Mucosa of descending colon (tissue), 3 donors: ENCODE data around the gene TTC7B. TPM values are rescaled to one million over a fixed set of nuclear protein-coding genes. Genes with fewer than 3 reads are reported as not detected.

Source experiments
- ATAC-seq: fragments of 200-7000 bp; cut with Tn5 transposase; one replicate; pipeline ENCODE4 v1.9.1; 2020; ENCODE audit warnings: mild to moderate bottlenecking, moderate library complexity
- DNase-seq, 3 donors: peaks; one replicate each; pipeline ENCODE4 v3.0.0-alpha.2; 2020
- H3K36me3 ChIP-seq: fragments of 200-600 bp; one replicate; pipeline ENCODE4 v1.8.0; 2021; ENCODE audit warnings: low read depth, mild to moderate bottlenecking
- H3K4me1 ChIP-seq: fragments of 200-600 bp; one replicate; pipeline ENCODE4 v1.8.0; 2021; ENCODE audit warnings: low read depth, mild to moderate bottlenecking
- H3K4me3 ChIP-seq: fragments of 200-600 bp; one replicate; pipeline ENCODE4 v1.8.0; 2021; ENCODE audit warnings: mild to moderate bottlenecking
- H3K9me3 ChIP-seq: fragments of 200-600 bp; one replicate; pipeline ENCODE4 v1.8.0; 2021; ENCODE audit warnings: mild to moderate bottlenecking
- intact Hi-C, 2 donors: fragments of 100-400 bp; cut with DNase I in 1 of 2; cut with micrococcal nuclease in 1 of 2; formaldehyde crosslinking; loops; one replicate each; pipeline versions ENCODE4 v1.11.0 to v1.11.1; 2022; cut with DNase I, micrococcal nuclease
- total RNA-seq, 3 donors: library from RNA; stranded (reverse); fragmentation: NEBNext Ultra II Directional in 2 of 3; extraction: Animal tissue kit (Norgen Biotek cat#: 25700) in 2 of 3; gene quantifications; one replicate each; pipeline versions ENCODE4 v1.2.1 to v1.2.4, GENCODE V29; 2021 to 2023
- TF ChIP-seq, protein P1 (sequence below): fragments of 200-600 bp; IDR thresholded peaks from one replicate; pipeline ENCODE4 v1.8.0; 2022; ENCODE audit warnings: antibody characterized with exemption, mild to moderate bottlenecking
- donor health status: DM: no; HTN: no; CAD: no; lungs with moderate emphysema.
- donor health status: DM: no; HTN: no; CAD: no.
- donor health status: DM: no; HTN: yes; CAD: no.

Gene TTC7B
- total RNA-seq, 3 donors from 2014 or later = 6.0 to 72.8 (median 10.0) TPM

DNA sequence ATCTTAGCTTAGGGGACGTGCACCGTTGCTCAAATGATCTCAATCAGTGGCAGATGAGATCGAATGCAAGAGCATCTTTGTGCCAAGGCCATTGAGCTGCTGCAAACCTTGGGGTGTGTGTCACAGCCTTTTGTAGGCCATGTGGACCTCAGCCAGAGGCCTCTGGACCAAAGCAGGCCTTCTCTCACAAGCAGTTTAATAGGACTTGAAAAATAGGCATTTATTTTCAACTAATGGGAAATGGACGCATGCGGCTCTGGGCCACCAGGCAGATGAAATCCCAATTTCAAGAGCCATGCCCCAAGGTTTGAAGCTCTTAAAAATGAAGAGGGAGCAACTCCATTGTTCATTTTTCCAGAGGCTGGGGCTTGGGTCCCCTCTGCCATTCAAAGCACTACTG, 87.3 kb downstream of the TTC7B start:
- no peak for ATAC-seq
- TF ChIP-seq, protein P1, sequence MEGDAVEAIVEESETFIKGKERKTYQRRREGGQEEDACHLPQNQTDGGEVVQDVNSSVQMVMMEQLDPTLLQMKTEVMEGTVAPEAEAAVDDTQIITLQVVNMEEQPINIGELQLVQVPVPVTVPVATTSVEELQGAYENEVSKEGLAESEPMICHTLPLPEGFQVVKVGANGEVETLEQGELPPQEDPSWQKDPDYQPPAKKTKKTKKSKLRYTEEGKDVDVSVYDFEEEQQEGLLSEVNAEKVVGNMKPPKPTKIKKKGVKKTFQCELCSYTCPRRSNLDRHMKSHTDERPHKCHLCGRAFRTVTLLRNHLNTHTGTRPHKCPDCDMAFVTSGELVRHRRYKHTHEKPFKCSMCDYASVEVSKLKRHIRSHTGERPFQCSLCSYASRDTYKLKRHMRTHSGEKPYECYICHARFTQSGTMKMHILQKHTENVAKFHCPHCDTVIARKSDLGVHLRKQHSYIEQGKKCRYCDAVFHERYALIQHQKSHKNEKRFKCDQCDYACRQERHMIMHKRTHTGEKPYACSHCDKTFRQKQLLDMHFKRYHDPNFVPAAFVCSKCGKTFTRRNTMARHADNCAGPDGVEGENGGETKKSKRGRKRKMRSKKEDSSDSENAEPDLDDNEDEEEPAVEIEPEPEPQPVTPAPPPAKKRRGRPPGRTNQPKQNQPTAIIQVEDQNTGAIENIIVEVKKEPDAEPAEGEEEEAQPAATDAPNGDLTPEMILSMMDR = no peak
- intact Hi-C loops = no loop called here

GRCh38 chr14:90727082-90727481, 89.1 kb downstream of the TTC7B start:
- DNase-seq (no peak), ATAC-seq (no peak)
- no peak overlapping the region for H3K4me3 ChIP-seq
- TF ChIP-seq, protein P1 = no peak
- H3K36me3 ChIP-seq = no peaks in the 10 kb centered on the region
- intact Hi-C loops = no loop called here
- no peaks in the 10 kb centered on the region for H3K9me3 ChIP-seq
- H3K4me1 ChIP-seq = no peaks in the 10 kb centered on the region

More for the DNA sequence above, 87.3 kb downstream of the TTC7B start:
- no peaks in the 10 kb centered on the region for H3K9me3 ChIP-seq
- H3K4me3 ChIP-seq = no peak overlapping the region
- DNase-seq = no peak
- no peaks in the 10 kb centered on the region for H3K36me3 ChIP-seq
- no peaks in the 10 kb centered on the region for H3K4me1 ChIP-seq

GRCh38 chr14:90726656-90727055, 89.6 kb downstream of the TTC7B start:
- intact Hi-C loops = no loop called here
- Histone ChIP-seq H3K4me3 (no peak overlapping the region), H3K9me3 (no peaks in the 10 kb centered on the region), H3K4me1 (no peaks in the 10 kb centered on the region), H3K36me3 (no peaks in the 10 kb centered on the region)
- DNase-seq (peak; percentile 62 to 86 (median 81)), ATAC-seq (peak; percentile 98)
- TF ChIP-seq, protein P1 = no peak

DNA sequence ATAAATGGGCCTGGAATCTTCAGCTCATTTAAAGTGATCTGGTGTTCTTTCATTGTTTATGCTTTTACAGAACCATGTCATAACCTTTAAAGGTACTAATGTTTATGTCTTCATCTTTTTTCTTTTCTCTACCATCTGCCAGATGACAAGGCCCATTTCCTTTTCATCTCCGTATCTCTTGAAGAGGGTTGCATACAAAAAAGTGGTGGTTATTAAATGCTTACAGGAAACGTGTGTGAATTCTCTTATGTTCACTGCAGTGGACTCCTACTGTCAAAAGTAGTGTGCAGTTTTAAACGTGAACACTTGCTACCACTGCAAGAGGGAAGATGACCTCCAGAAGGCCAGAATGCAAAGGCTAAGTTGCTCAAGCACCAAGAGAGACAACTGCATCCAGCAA, 91.4 kb downstream of the TTC7B start:
- no peak for DNase-seq
- no peaks in the 10 kb centered on the region for H3K9me3 ChIP-seq
- intact Hi-C loops = no loop called here
- no peak overlapping the region for H3K4me3 ChIP-seq
- ATAC-seq = no peak
- TF ChIP-seq, protein P1 = no peak
- H3K4me1 ChIP-seq = no peaks in the 10 kb centered on the region
- H3K36me3 ChIP-seq = no peaks in the 10 kb centered on the region

DNA sequence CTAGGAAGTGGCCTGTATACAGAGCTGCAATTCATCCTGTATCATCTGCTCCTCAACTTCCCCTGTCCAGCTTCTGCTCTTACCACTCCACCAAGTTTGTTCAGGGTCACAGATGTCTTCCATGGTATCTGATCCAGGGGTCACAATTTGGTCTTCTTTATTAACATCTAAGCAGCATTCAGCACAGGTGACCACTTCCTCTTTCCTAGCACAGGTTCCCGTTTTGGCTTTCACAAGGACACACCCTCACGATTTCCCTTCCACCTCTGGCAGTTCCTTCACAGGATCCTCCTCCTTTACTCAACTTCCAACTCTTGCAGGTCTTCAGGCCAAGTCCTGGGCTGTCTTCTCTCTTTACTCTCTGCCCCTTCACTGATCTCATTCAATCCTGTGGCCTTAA, 93.6 kb downstream of the TTC7B start:
- TF ChIP-seq, protein P1 = no peak
- Histone ChIP-seq H3K36me3 (no peaks in the 10 kb centered on the region), H3K4me1 (no peaks in the 10 kb centered on the region), H3K4me3 (no peak overlapping the region), H3K9me3 (no peaks in the 10 kb centered on the region)
- intact Hi-C loops = no loop called here
- ATAC-seq (no peak), DNase-seq (no peak)
